HG02759 (cell line): ENCODE measurements around the gene CNTNAP2.

Experiments
- ATAC-seq: cut with Tn5 transposase; IDR thresholded peaks from one replicate; pipeline ENCODE4 v1.9.1; 2021; ENCODE audit warnings: mild to moderate bottlenecking, moderate library complexity; ENCODE audit not compliant: unreplicated experiment

The CNTNAP2 gene

GRCh38 chr7:146960773-146961391 is 844.3 kb downstream of the CNTNAP2 start:
- ATAC-seq, result no peak

DNA sequence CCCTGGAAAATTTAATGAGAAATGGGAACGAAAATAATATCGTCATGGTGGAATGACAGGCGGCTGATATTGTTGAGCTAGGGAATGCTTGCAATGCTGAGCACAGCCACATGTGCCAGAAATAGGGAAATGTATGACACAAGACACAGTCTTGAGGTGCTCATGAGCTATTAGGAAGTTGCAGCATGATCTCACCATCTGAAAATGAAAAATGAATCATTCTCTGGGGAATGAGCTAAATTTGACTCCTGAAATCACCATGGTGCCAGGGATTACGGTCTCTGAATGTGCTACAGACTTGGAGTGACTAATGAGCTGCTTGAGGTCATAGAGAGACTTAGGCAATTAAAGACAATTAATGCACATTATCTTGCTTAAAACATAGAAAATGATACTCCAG is 845.0 kb downstream of the CNTNAP2 start:
- ATAC-seq, result no peak

- no peak for ATAC-seq
Observed at GRCh38 chr7:146966274-146966673, 849.7 kb downstream of the CNTNAP2 start.

- ATAC-seq, result no peak
Observed at GRCh38 chr7:146982482-146982881, 865.9 kb downstream of the CNTNAP2 start.

DNA sequence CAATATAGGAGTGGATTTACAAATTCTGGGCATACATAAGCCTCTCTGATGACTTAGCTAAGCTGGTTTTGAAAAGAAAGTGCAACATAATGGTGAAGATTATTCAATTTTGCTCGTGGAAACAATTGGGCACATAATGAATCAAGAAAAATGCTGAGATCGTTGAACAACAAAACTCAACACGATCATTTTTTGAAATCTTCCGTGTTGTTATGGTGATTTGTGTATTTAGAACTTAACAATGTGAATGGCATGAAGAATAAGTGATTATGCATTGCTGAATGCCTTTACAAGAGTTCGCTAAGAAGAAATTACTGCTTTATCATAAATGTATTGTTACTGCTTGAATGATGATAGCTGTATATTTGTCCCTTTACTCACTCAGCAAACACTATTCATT is 875.0 kb downstream of the CNTNAP2 start:
- ATAC-seq, result no peak

DNA sequence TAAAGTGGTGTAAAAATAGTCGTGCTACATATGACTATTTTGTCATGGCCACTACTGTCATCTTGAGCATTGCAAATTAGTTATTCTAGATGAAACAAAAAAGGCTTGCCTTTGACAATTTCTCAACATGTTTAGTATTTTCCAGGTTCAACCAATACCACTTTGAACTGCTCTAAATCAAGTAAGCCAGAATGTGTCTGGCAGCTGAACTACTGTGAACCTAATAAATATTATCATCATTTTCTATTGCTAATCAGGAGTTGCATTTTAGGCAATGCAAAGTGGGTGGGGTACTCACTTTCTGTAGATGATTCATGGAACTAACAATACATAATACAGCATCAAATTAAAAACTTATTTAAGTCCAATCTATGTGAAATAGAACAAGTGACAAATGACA is 877.2 kb downstream of the CNTNAP2 start:
- ATAC-seq, result no peak

- ATAC-seq, result no peak
Observed at GRCh38 chr7:147008530-147008929, 891.9 kb downstream of the CNTNAP2 start.

DNA sequence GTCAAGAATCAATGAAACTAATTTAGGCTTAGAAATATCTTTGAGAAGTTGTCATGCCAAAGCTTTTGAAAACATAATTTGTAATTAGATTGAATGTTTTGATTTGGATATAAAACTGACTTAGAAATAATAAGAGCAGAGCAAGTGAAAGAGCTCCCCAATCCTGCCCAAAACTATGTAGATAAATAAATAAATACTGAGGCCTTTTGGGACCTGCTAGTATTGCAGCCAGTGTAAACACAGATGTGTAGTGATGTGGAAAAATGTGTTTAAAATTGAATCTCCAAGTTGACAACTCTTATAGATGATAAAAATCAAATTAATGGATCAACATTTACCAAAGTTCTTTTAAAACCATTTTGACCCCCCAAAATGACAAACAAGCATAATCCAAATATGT is 896.1 kb downstream of the CNTNAP2 start:
- no peak for ATAC-seq

- ATAC-seq, result no peak
Observed at GRCh38 chr7:147013825-147014224, 897.2 kb downstream of the CNTNAP2 start.

- no peak for ATAC-seq
Observed at GRCh38 chr7:147014286-147014955, 897.8 kb downstream of the CNTNAP2 start.

GRCh38 chr7:147015999-147016398 is 899.4 kb downstream of the CNTNAP2 start:
- ATAC-seq, result no peak

GRCh38 chr7:147022056-147022455 is 905.5 kb downstream of the CNTNAP2 start:
- no peak for ATAC-seq

DNA sequence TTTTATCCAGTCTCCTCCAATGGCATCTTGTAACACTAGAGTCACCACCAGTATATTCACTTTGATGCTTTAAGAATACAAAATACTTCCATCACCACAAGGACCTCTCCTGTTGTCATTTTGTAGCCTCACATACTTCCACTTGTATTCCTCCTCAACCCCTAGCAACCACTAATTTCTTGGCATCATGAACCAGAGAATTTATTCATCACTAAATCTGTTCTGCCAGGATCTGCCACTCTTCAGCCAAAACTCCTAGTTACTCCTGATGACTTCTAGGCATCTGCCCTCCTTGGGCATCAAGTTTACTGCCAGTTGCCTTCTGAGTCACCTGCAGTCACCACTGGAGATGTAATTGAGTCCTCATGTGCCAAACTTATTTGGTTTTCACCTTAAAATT is 906.8 kb downstream of the CNTNAP2 start:
- no peak for ATAC-seq

DNA sequence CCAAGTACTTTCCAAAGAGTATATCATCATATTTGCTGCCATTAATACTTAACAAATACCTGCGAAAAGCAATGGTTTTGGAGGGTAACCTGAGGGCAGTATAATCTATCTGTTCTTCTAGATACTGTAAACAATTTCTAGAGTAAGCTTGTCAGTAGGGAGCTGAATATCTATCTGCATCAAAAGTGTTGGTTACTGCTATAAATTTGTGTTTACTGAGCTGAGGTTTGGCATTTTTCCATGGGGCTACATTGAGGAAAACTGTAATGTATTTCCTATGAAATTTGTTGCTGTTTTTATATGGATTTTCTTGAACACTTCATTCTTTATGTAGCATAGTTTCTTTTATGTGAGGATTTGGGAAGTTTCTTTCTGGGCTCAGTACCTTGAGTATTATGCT is 913.4 kb downstream of the CNTNAP2 start:
- no peak for ATAC-seq

DNA sequence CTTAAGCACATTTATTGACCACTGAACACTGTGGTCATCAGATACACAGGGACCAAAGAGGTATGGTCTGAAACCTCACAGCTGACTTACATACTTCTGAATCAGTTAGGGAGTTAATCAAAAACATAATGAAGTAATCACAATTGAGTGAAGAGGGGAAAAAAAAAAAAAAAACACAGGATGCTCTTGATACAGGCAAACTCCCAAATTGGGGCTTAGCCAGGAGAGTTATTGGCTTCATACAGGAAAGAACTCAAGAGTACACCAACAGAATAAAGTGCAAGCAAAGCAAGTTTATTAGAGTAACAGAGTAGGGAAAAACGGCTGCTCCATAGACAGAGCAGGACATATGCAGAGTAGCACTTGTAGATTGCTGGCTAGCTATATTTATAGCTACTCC is 917.0 kb downstream of the CNTNAP2 start:
- ATAC-seq, result no peak

GRCh38 chr7:147041438-147041837 is 924.8 kb downstream of the CNTNAP2 start:
- no peak for ATAC-seq

DNA sequence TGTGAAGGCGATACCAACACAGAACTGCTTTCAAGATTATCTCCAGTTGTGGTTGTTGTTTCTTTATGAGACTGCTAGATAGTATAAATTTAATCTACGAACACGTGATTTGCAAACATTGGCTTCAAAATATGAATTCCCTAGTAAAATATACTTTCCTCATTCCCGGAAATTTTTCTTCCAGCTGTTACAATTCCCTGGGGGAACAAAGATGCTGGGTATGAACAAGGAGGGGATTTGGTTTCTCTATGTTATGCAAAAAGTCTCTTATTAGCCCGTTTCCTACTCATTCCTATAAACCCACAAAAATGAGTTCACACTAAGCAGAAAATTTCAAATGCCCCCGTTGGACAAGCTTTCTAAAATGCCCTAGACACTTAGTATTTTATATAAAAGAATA is 928.3 kb downstream of the CNTNAP2 start:
- ATAC-seq, result no peak

DNA sequence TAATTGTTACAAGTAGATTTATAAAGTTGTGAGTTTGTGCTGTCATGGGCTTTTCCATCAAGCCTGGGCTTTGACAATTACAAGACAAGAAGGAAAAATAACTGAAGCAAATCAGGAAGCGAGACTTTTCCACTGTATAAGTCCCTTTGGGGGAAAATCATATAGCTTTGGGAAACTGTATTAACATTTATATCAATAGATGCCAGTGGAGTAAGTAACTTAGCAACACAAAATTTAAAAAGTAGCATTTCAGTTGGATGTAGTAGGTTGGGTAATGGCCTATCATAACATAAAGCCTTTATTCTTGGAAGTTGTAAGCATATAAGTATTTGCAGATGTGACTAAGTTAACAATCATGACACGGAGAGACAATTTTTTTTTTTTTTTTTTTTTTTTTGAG is 931.1 kb downstream of the CNTNAP2 start:
- no peak for ATAC-seq

- ATAC-seq, result no peak
Observed at GRCh38 chr7:147048864-147049263, 932.3 kb downstream of the CNTNAP2 start.

DNA sequence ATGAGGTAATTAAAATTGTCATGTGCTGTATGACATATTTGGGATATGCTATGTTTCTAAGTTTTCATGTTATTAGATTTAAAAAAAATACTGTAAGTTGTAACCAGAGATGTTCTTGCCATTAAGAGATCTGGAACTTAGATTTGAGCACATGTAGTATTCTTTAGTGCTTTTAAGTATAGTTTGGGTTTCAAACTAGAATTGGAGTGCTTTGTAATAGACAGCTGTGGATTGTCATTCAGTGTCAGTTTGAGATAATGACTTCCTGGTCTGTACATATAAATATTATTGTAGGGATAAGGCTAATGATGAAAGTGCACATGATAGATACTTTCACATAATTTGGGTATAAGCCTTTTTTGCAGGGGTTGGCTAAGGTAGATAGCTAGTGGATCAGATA is 936.2 kb downstream of the CNTNAP2 start:
- ATAC-seq, result no peak

DNA sequence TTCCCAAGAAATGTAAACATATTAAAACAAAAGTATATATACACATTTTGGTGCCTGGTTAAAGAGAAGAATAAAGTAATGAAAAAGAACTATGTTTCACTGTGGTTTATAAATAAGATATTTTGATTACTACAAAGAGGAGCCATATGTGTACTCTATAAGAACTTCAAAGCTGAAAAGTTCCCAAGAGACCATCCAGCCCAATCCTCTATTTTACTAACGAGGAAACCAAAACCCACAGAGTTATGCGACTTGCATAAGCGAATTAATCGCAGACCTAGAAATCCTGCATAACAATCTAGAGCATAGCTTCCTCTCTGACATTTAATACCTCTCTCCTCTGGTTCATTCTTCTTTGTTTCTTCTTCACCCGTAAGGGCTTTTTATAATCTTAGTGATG is 937.1 kb downstream of the CNTNAP2 start:
- ATAC-seq, result no peak

DNA sequence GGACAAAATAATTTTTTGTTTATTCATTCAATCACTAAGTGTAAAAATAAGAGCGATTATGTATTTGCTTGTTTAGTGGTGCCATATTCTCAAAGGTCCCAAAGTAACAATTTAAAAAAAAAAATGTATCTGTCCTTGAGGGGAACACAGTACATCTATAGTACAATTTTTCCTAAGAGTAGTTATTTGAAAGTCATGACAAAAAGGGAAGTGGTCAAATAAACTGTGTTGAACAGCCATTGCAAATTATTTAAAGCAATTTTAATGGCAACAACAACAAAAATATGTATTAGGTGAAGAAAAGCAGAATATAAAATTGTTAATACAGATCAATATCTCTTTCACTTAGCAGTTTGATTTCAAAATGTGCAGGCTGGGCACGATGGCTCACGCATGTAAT is 943.5 kb downstream of the CNTNAP2 start:
- no peak for ATAC-seq

- no peak for ATAC-seq
Observed at GRCh38 chr7:147062897-147063296, 946.3 kb downstream of the CNTNAP2 start.
